ENCODE measurements around the gene SOX21. TPM values are rescaled to one million over a fixed set of nuclear protein-coding genes. Genes with fewer than 3 reads are reported as not detected.

Gene SOX21
- total RNA-seq, 1 donor from 2014 or later, result not detected

- Histone ChIP-seq H3K9me3 (replicated peaks) (no peaks in the 10 kb centered on the region), H3K36me3 (no peaks in the 10 kb centered on the region), H3K4me1 (no peaks in the 10 kb centered on the region), H3K27me3 (ENCODE audit: low read depth) (peaks cover 99% of the 10 kb centered on the region), H3K27ac (replicated peaks) (no peak overlapping the region), H3K4me3 (no peak overlapping the region)
- no peak for DNase-seq
- TF ChIP-seq, protein P1, sequence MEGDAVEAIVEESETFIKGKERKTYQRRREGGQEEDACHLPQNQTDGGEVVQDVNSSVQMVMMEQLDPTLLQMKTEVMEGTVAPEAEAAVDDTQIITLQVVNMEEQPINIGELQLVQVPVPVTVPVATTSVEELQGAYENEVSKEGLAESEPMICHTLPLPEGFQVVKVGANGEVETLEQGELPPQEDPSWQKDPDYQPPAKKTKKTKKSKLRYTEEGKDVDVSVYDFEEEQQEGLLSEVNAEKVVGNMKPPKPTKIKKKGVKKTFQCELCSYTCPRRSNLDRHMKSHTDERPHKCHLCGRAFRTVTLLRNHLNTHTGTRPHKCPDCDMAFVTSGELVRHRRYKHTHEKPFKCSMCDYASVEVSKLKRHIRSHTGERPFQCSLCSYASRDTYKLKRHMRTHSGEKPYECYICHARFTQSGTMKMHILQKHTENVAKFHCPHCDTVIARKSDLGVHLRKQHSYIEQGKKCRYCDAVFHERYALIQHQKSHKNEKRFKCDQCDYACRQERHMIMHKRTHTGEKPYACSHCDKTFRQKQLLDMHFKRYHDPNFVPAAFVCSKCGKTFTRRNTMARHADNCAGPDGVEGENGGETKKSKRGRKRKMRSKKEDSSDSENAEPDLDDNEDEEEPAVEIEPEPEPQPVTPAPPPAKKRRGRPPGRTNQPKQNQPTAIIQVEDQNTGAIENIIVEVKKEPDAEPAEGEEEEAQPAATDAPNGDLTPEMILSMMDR (IDR thresholded peaks at IDR 0.05; ENCODE audit: borderline replicate concordance), result no peak
- intact Hi-C loops (cut with micrococcal nuclease), result no loop called here
These were observed 11.8 kb downstream of the SOX21 start for GRCh38 chr13:94700536-94700935.

GRCh38 chr13:94700051-94700535 lies 12.3 kb downstream of the SOX21 start:
- TF ChIP-seq, protein P1 (IDR thresholded peaks at IDR 0.05; ENCODE audit: borderline replicate concordance), result no peak
- no peaks in the 10 kb centered on the region for H3K36me3 ChIP-seq
- DNase-seq, result no peak
- no peak overlapping the region for H3K4me3 ChIP-seq
- no peaks in the 10 kb centered on the region for H3K9me3 ChIP-seq (replicated peaks)
- no peaks in the 10 kb centered on the region for H3K4me1 ChIP-seq
- H3K27ac ChIP-seq (replicated peaks), result no peak overlapping the region
- intact Hi-C loops (cut with micrococcal nuclease), result no loop called here
- peaks cover 96% of the 10 kb centered on the region for H3K27me3 ChIP-seq (ENCODE audit: low read depth)

- TF ChIP-seq, protein P1 (IDR thresholded peaks at IDR 0.05; ENCODE audit: borderline replicate concordance), result no peak
- Histone ChIP-seq H3K36me3 (no peaks in the 10 kb centered on the region), H3K4me3 (no peak overlapping the region), H3K27ac (replicated peaks) (no peak overlapping the region), H3K27me3 (ENCODE audit: low read depth) (peaks cover 90% of the 10 kb centered on the region), H3K9me3 (replicated peaks) (no peaks in the 10 kb centered on the region), H3K4me1 (no peaks in the 10 kb centered on the region)
- intact Hi-C loops (cut with micrococcal nuclease), result no loop called here
- DNase-seq, result no peak
These were observed 16.2 kb downstream of the SOX21 start for GRCh38 chr13:94696171-94696570.

DNA sequence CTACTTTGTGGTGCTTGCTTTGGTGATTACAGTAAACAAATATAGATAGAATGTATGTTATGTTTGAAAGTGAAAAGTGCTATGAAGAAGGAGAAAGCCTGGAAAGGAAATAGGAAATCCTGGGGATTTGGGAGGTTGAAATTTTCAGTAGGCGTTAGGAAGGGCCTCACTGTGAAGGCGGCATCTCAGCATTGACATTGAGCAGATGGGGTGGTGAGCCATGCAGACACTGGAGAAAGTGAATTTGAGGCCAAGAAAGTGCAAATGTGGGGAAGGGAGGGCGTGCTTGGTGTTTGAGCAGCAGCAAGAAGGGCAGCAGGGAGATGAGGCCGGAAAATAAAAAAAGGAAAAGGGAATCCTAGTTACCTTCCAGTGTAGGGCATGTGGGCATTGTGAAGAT lies 20.3 kb downstream of the SOX21 start:
- peaks cover 89% of the 10 kb centered on the region for H3K27me3 ChIP-seq (ENCODE audit: low read depth)
- DNase-seq, result no peak
- no peak overlapping the region for H3K27ac ChIP-seq (replicated peaks)
- intact Hi-C loops (cut with micrococcal nuclease), result no loop called here
- no peaks in the 10 kb centered on the region for H3K4me1 ChIP-seq
- no peak overlapping the region for H3K4me3 ChIP-seq
- no peaks in the 10 kb centered on the region for H3K36me3 ChIP-seq
- TF ChIP-seq, protein P1 (IDR thresholded peaks at IDR 0.05; ENCODE audit: borderline replicate concordance), result no peak
- no peaks in the 10 kb centered on the region for H3K9me3 ChIP-seq (replicated peaks)

- Histone ChIP-seq H3K4me3 (no peak overlapping the region), H3K9me3 (replicated peaks) (no peaks in the 10 kb centered on the region), H3K27ac (replicated peaks) (no peak overlapping the region), H3K36me3 (no peaks in the 10 kb centered on the region), H3K27me3 (ENCODE audit: low read depth) (peaks cover 72% of the 10 kb centered on the region), H3K4me1 (no peaks in the 10 kb centered on the region)
- intact Hi-C loops (cut with micrococcal nuclease), result no loop called here
- TF ChIP-seq, protein P1 (IDR thresholded peaks at IDR 0.05; ENCODE audit: borderline replicate concordance), result no peak
- no peak for DNase-seq
These were observed 28.9 kb downstream of the SOX21 start for GRCh38 chr13:94683409-94683808.

All from left ventricle myocardium inferior (tissue), 1 donor.